HG03575 (cell line): ENCODE data around the gene IMPDH2.

Experiments
- ATAC-seq: cut with Tn5 transposase; IDR thresholded peaks from one replicate; pipeline ENCODE4 v1.9.1; 2021; ENCODE audit not compliant: unreplicated experiment, insufficient number of reproducible peaks, low FRiP score; ENCODE audit errors: extremely low read depth

The IMPDH2 gene

GRCh38 chr3:49028673-49029562, at the start of gene IMPDH2:
TSS of gene IMPDH2 (minus strand) at chr3:49029398. CDS start at chr3:49029350, 48 bp downstream.
- no peak for ATAC-seq

- no peak for ATAC-seq
Observed at GRCh38 chr3:49076646-49077045, 47.4 kb upstream of the IMPDH2 start.

- ATAC-seq = no peak
Observed at GRCh38 chr3:49076116-49076515, 46.9 kb upstream of the IMPDH2 start.

- ATAC-seq = no peak
Observed at GRCh38 chr3:49058011-49058410, 28.8 kb upstream of the IMPDH2 start.

- no peak for ATAC-seq
Observed at GRCh38 chr3:49057268-49057667, 28.1 kb upstream of the IMPDH2 start.

GRCh38 chr3:49054344-49054862, 25.2 kb upstream of the IMPDH2 start:
- ATAC-seq = no peak

- no peak for ATAC-seq
Observed at GRCh38 chr3:49053543-49053942, 24.3 kb upstream of the IMPDH2 start.

GRCh38 chr3:49035281-49035680, 6.1 kb upstream of the IMPDH2 start:
- no peak for ATAC-seq

- no peak for ATAC-seq
Observed at GRCh38 chr3:49034650-49035049, 5.5 kb upstream of the IMPDH2 start.

- ATAC-seq = no peak
Observed at GRCh38 chr3:49032646-49033304, 3.6 kb upstream of the IMPDH2 start.

- ATAC-seq = no peak
Observed at GRCh38 chr3:49030321-49030720, 1.1 kb upstream of the IMPDH2 start.

- ATAC-seq = no peak
Observed at GRCh38 chr3:49029563-49029884, 326 bp upstream of the IMPDH2 start.

- ATAC-seq = no peak
Observed at GRCh38 chr3:49028298-49028672, 913 bp downstream of the IMPDH2 start.

GRCh38 chr3:49027634-49028033, 1.6 kb downstream of the IMPDH2 start:
- no peak for ATAC-seq

- ATAC-seq = no peak
Observed at GRCh38 chr3:49026536-49026935, 2.7 kb downstream of the IMPDH2 start.

GRCh38 chr3:49025793-49026520, 3.2 kb downstream of the IMPDH2 start:
- no peak for ATAC-seq

- no peak for ATAC-seq
Observed at GRCh38 chr3:49025005-49025792, 4.0 kb downstream of the IMPDH2 start.

- ATAC-seq = no peak
Observed at GRCh38 chr3:49024449-49024848, 4.7 kb downstream of the IMPDH2 start.

- ATAC-seq = no peak
Observed at GRCh38 chr3:49023775-49024174, 5.4 kb downstream of the IMPDH2 start.
